Parathyroid adenoma (tissue), 2 donors: ENCODE data around the gene CDH16.
"Not testable (repeated sequence)": the region's sequence is repeated elsewhere in the genome, so short reads cannot be mapped to it uniquely, and the experiment has no call there.

ENCODE experiments used
- H2AFZ ChIP-seq: fragments of 300-600 bp; sonication (generic); one replicate; pipeline ENCODE4 v1.7.0; 2017; ENCODE audit warnings: antibody characterized with exemption, mild to moderate bottlenecking
- H3K27ac ChIP-seq: fragments of 300-600 bp; sonication (generic); one replicate; pipeline ENCODE4 v1.7.0; 2017
- H3K27me3 ChIP-seq: fragments of 300-600 bp; sonication (generic); one replicate; pipeline ENCODE4 v1.7.0; 2017; ENCODE audit warnings: low read length; ENCODE audit not compliant: control insufficient read depth, insufficient read depth
- H3K36me3 ChIP-seq: fragments of 300-600 bp; sonication (generic); one replicate; pipeline ENCODE4 v1.7.0; 2017; ENCODE audit warnings: low read length; ENCODE audit not compliant: control insufficient read depth, insufficient read depth
- H3K4me1 ChIP-seq: fragments of 300-600 bp; sonication (generic); one replicate; pipeline ENCODE4 v1.7.0; 2017; ENCODE audit warnings: control low read depth
- H3K4me2 ChIP-seq: fragments of 300-600 bp; sonication (generic); one replicate; pipeline ENCODE4 v1.7.0; 2017; ENCODE audit warnings: low read length
- H3K4me3 ChIP-seq: fragments of 300-600 bp; sonication (generic); one replicate; pipeline ENCODE4 v1.7.0; 2017; ENCODE audit warnings: low read depth, low read length
- H3K79me2 ChIP-seq: fragments of 300-600 bp; sonication (generic); one replicate; pipeline ENCODE4 v1.7.0; 2017; ENCODE audit warnings: control low read depth
- H3K9ac ChIP-seq: fragments of 300-600 bp; sonication (generic); one replicate; pipeline ENCODE4 v1.7.0; 2017; ENCODE audit warnings: mild to moderate bottlenecking
- H3K9me3 ChIP-seq: fragments of 300-600 bp; sonication (generic); one replicate; pipeline ENCODE4 v1.7.0; 2017; ENCODE audit warnings: low read length; ENCODE audit not compliant: control insufficient read depth
- CTCF ChIP-seq: fragments of 300-600 bp; sonication (generic); IDR thresholded peaks from one replicate; pipeline ENCODE4 v1.7.0; 2017; ENCODE audit warnings: antibody characterized with exemption, mild to moderate bottlenecking
- donor health status: primary hyperparathyroidism.

Gene CDH16

GRCh38 chr16:66947302-66948065 is 28.8 kb upstream of the CDH16 start:
- peaks cover 14% of the 10 kb centered on the region for H3K4me1 ChIP-seq
- no peak overlapping the region for H3K9ac ChIP-seq
- no peaks in the 10 kb centered on the region for H3K27me3 ChIP-seq
- H3K9me3 ChIP-seq, result no peaks in the 10 kb centered on the region
- H2AFZ ChIP-seq, result peak overlapping the region; percentile 96
- H3K27ac ChIP-seq, result no peak overlapping the region
- H3K36me3 ChIP-seq, result no peaks in the 10 kb centered on the region
- H3K4me2 ChIP-seq, result peak overlapping the region; percentile 71
- peak; percentile 97 for TF ChIP-seq CTCF
- H3K4me3 ChIP-seq, result peak overlapping the region; percentile 48
- no peaks in the 10 kb centered on the region for H3K79me2 ChIP-seq

GRCh38 chr16:66946974-66947301 is 28.3 kb upstream of the CDH16 start:
- Histone ChIP-seq H3K27ac (no peak overlapping the region), H3K36me3 (no peaks in the 10 kb centered on the region), H3K9ac (no peak overlapping the region), H3K4me3 (peak overlapping the region; percentile 48), H3K79me2 (no peaks in the 10 kb centered on the region), H2AFZ (peak overlapping the region; percentile 56), H3K4me2 (no peak overlapping the region), H3K4me1 (peaks cover 14% of the 10 kb centered on the region), H3K9me3 (no peaks in the 10 kb centered on the region), H3K27me3 (no peaks in the 10 kb centered on the region)
- no peak for TF ChIP-seq CTCF

- Histone ChIP-seq H3K36me3 (no peaks in the 10 kb centered on the region), H3K4me1 (peaks cover 14% of the 10 kb centered on the region), H3K4me2 (no peak overlapping the region), H3K4me3 (no peak overlapping the region), H3K9me3 (no peaks in the 10 kb centered on the region), H2AFZ (no peak overlapping the region), H3K27ac (no peak overlapping the region), H3K79me2 (no peaks in the 10 kb centered on the region), H3K27me3 (no peaks in the 10 kb centered on the region), H3K9ac (no peak overlapping the region)
- no peak for TF ChIP-seq CTCF
Measured at GRCh38 chr16:66946541-66946940, 27.9 kb upstream of the CDH16 start.

GRCh38 chr16:66945939-66946338 is 27.3 kb upstream of the CDH16 start:
- Histone ChIP-seq H3K36me3 (no peaks in the 10 kb centered on the region), H2AFZ (no peak overlapping the region), H3K27ac (no peak overlapping the region), H3K79me2 (no peaks in the 10 kb centered on the region), H3K9me3 (no peaks in the 10 kb centered on the region), H3K9ac (no peak overlapping the region), H3K4me1 (peaks cover 14% of the 10 kb centered on the region), H3K27me3 (no peaks in the 10 kb centered on the region), H3K4me3 (no peak overlapping the region), H3K4me2 (no peak overlapping the region)
- no peak for TF ChIP-seq CTCF

GRCh38 chr16:66944971-66945370 is 26.3 kb upstream of the CDH16 start:
- not testable (repeated sequence) for H3K4me3 ChIP-seq, H3K27me3 ChIP-seq, H3K79me2 ChIP-seq, H3K36me3 ChIP-seq, H3K27ac ChIP-seq, H3K4me2 ChIP-seq, H3K9me3 ChIP-seq, H2AFZ ChIP-seq, H3K9ac ChIP-seq
- H3K4me1 ChIP-seq, result peaks cover 14% of the 10 kb centered on the region
